GM19395 (cell line): Measurements from ENCODE around the gene PHPT1.
"Not testable (repeated sequence)": the region's sequence is repeated elsewhere in the genome, so short reads cannot be mapped to it uniquely, and the experiment has no call there.

Experiments used
- ATAC-seq: cut with Tn5 transposase; IDR thresholded peaks from one replicate; pipeline ENCODE4 v1.9.1; 2021; ENCODE audit warnings: mild to moderate bottlenecking, moderate library complexity; ENCODE audit not compliant: unreplicated experiment

PHPT1 gene

GRCh38 chr9:136882109-136882946 lies 33.1 kb downstream of the PHPT1 start:
- ATAC-seq, result peak; percentile 34

- not testable (repeated sequence) for ATAC-seq
These were observed 33.7 kb downstream of the PHPT1 start for GRCh38 chr9:136882947-136883283.

- ATAC-seq, result not testable (repeated sequence)
These were observed 34.5 kb downstream of the PHPT1 start for GRCh38 chr9:136883670-136884069.

- ATAC-seq, result peak; percentile 76
These were observed 36.9 kb downstream of the PHPT1 start, which contains the start of gene TRAF2 for GRCh38 chr9:136885950-136886578. TRAF2 (plus strand) TSS chr9:136886516; CDS start chr9:136898741, 12,225 bp downstream.

- peak; percentile 23 for ATAC-seq
These were observed 37.7 kb downstream of the PHPT1 start for GRCh38 chr9:136886610-136887597.

- ATAC-seq, result no peak
These were observed 39.2 kb downstream of the PHPT1 start for GRCh38 chr9:136888454-136888853.

GRCh38 chr9:136889858-136890257 lies 40.6 kb downstream of the PHPT1 start:
- ATAC-seq, result no peak

- no peak for ATAC-seq
These were observed 41.5 kb downstream of the PHPT1 start for GRCh38 chr9:136890661-136891060.

GRCh38 chr9:136896027-136896426 lies 46.8 kb downstream of the PHPT1 start:
- no peak for ATAC-seq

- ATAC-seq, result no peak
These were observed 49.4 kb downstream of the PHPT1 start for GRCh38 chr9:136898483-136899100.

- no peak for ATAC-seq
These were observed 50.0 kb downstream of the PHPT1 start for GRCh38 chr9:136899196-136899595.

GRCh38 chr9:136900556-136900955 lies 51.3 kb downstream of the PHPT1 start:
- ATAC-seq, result no peak
